HG03439 (cell line): ENCODE data around the gene GATAD2B.
A peak's percentile ranks its signal among the peaks of the same experiment; 100 is the strongest.
"Not testable (repeated sequence)": the region's sequence is repeated elsewhere in the genome, so short reads cannot be mapped to it uniquely, and the experiment has no call there.

Source experiments
- ATAC-seq: cut with Tn5 transposase; IDR thresholded peaks from one replicate; pipeline ENCODE4 v1.9.1; 2021; ENCODE audit warnings: mild to moderate bottlenecking, moderate library complexity; ENCODE audit not compliant: unreplicated experiment

The GATAD2B gene

DNA sequence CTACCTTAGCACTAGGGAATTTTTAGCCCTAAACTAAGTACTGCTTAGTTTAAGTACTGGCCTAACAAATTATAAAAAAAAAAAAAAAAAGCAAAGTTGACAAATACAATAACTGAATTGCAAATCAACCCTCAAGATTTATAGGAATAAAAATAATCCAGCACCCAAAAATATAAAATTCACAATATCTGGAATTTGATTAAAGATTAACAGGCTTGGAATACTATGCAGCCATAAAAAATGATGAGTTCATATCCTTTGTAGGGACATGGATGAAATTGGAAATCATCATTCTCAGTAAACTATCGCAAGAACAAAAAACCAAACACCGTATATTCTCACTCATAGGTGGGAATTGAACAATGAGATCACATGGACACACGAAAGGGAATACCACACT, 78.4 kb downstream of the GATAD2B start:
- not testable (repeated sequence) for ATAC-seq

DNA sequence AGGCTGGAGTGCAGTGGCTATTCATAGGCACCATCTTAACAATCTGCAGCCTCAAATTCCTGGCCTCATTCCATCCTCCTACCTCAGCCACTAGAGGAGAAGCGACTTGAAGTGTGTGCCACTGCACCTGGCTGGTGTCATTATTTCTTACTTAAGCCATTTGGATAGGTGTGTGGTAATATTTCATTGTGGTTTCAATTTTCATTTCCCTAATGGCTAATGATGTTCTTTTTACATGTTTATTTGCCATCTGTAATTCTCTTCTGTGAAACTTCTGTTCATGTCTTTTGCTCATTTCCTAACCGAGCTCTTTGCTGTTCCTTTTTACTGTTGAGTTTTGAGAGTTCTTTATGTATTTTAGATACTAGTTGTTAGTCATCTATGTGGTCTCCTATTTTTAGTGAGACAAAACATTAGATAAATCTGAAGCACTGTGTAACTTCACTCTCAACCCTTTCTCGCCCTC, 80.7 kb downstream of the GATAD2B start:
- ATAC-seq = peak; percentile 75

DNA sequence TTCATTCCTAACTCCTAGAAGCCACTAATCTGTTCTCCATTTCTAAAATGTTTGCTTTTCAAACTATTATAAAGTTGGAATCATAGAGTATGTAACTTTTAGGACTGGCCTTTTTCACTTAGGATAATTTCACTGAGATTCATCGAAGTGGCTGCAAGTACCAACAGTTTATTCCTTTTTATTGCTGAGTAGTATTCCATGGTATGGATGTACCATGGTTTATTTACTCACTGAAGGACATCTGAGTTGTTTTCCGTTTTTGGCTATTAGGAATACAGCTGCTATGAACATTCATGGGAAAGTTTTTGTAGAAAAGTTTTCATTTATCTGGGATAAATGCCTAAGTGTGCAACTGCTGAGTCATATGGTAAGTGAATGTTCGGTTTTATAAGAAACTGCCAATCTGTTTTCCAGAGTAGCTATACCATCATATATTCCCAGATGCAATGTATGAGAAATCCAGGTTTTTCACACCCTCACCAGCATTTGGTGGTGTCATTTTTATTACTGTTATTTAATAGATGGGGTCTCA, 81.2 kb downstream of the GATAD2B start:
- ATAC-seq = no peak

DNA sequence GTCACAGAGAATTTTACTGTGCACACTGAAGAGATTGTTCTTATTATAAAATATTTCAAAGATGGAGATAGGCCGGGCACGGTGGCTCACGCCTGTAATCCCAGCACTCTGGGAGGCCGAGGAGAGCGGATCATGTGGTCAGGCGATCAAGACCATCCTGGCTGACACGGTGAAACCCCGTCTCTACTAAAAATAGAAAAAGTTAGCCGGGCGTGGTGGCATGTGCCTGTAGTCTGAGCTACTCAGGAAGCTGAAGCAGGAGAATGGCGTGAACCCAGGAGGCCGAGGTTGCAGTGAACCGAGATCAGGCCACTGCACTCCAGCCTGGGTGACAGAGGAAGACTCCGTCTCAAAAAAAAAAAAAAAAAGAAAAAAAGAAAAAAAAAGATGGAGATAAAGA, 82.0 kb downstream of the GATAD2B start:
- ATAC-seq = not testable (repeated sequence)

DNA sequence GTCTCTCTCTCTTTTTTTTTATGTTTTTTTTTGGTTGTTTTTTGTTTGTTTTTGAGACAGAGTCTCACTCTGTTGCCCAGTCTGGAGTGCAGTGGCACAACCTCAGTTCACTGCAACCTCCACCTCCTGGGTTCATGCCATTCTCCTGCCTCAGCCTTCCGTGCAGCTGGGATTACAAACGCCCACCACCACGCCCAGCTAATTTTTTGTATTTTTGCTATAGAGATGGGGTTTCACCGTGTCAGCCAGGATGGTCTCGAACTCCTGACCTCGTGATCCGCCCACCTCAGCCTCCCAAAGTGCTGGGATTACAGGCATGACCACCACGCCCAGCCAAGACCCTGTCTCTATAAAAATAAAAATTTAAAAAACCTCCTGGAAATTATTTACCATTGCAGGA, 88.8 kb downstream of the GATAD2B start:
- not testable (repeated sequence) for ATAC-seq

DNA sequence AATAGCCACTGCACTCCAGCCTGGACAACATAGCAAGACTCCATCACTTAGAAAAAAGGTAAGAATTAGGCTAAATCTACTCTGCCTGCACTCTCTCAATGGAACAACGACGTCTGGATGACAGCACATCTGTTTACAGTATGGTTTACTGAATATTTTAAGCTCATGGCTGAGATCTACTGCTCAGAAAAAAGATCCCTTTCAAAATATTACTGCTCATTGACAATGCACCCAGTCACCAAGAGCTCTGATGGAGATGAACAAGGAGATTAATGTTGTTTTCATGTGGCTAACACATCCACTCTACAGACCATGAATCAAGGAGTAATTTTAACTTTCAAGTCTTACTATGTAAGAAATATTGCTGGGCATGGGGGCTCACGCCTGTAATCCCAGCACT, 89.6 kb downstream of the GATAD2B start:
- ATAC-seq = no peak

DNA sequence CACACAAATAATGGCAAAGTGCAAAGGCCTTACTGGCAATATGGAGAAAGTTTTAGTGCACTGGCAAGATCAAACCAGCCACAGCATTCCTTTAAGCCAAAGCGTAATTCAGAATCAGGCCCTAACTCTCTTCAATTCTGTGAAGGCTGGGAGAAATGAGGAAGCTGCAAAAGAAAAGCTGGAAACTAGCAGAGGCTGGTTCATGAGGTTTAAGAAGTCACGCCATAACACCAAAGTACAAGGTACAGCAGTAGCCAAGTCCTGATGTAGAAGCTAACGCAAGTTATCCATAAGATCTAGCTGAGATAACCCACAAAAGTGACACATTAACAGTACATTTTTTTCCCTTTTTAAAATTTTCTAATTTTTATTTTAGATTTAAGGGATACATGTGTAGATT, 90.5 kb downstream of the GATAD2B start:
- no peak for ATAC-seq

DNA sequence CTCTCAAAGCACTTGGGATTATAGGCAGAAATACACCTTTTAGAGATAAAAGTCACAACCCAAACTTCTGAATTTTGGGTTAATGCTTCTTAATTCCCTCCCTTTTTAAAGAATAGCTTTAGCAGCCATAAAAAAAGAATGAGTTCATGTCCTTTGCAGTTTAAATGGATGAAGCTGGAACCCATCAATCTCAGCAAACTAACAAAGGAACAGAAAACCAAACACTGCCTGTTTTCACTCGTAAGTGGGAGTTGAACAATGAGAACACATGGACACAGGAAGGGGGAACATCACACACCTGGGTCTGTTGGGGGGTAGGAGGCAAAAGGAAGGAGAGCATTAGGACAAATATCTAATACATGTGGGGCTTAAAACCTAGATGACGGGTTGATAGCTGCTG, 91.7 kb downstream of the GATAD2B start:
- ATAC-seq = no peak

DNA sequence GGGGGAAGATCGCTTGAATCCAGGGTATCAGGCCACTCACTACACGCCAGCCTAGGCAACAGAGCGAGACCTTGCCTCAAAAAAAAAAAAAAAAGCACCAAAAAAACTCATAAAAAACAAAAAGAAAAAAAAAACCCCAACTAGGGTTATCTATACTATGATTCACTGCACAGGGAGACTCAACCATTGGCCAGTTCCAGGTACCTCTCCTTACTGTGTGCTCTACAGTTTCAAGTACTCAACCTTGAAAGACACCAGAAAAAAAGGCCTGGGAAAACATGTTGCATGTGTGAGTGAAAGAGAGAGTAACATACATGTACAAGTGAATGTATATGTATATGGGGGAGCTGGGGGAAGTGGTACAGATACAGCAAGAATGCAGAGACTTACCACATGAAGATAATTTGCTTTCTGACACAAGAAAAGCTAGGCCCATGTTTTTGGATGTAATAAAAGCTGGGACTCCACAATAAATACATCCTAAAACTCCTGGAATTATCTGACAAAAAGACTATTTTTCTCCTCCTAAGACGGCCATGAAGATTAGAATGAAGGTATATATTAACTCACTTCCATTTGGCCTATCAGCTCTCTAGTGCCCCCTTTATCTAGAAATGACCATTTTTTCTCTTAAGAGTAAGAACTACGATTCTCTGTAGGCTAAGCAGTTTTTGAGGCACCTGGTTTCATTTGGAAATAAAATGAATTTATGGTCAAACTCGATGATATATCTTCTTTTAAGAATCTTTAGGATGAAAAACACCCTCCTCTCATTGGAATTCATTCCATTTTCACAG, 95.4 kb downstream of the GATAD2B start:
- ATAC-seq = no peak

DNA sequence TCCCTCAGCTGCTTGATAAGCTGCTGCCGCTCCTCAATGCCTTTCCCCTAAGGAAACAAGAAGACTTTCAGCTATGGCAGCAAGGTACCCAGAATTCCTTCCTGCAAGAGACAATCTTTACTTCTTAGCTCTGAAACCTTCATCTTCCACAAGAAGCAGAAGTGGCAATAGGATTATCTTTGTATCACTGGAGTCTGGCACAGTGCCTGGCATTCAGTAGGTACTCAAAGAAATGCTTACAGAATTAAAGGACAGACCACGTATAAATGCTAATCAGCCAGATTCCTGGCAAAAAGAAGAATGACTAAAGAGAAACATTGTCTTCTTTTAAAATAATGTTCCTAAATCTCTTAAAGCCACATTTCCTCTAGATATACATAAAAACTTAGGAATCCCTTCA, 103.9 kb downstream of the GATAD2B start:
- no peak for ATAC-seq

DNA sequence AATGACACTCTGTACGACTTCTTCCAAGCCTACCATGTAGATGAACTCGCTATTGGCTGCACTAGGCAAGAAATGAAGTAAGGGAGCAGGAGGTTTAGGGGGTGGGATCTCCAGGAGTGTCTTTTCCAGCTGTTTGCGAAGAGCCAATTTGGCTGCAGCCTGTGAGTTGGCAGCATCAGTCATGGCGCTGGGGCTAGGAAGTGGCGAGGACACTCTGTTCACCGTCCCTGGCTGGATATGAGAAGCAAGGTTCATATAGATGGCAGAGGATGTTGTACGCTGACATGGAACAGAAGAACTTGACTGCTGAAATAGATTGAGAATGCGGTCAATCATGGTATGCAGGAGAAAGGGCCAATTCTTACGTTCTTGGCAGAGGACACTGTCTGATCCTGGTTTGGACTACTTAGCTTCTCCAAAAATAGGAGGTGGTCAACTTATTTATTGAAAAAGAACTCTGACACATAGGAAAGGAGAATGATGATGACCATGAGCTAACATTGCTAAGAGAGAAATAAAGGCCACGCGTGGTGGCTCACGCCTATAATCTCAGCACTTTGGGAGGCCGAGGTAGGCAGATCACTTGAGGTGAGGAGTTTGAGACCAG, 106.4 kb downstream of the GATAD2B start:
- no peak for ATAC-seq

DNA sequence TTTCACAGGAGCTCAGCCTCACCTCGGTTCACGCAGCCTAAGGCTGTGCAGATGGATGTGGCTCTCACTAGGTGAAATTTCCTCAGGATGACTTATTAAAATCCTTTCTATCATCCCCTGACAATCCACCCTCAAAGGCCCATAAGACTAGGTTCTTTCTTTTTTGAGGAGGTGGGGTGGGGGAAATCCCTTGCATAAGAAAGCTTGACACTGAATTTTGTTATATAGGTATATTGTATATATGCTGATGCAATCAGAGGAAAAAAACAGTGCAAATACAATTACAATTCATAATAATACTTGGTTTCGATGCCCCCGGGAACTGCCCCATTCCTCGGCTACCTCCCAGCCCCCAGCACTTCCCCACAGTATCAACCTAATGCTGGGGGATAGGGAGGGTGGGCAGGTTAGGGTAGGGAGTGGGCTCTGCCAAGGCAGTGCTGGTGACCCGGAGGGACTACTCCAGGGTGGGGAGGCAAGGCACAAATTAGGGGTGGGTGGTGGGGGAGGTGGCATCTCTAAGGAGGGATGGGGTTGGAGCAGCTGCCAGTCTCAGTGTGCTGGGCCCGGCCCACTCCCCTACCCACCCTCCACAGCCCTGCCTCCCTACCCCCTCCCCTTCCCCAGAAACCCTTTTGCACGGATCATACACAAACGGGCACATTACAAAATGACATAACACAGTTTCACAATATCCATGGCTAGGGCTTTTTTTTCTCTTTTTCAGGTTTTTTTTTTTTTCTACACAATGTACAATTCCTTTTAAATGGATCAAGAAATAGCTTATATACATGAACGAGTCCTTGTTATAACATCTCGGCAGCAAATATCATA, 116.7 kb downstream of the GATAD2B start:
- ATAC-seq = peak; percentile 8

DNA sequence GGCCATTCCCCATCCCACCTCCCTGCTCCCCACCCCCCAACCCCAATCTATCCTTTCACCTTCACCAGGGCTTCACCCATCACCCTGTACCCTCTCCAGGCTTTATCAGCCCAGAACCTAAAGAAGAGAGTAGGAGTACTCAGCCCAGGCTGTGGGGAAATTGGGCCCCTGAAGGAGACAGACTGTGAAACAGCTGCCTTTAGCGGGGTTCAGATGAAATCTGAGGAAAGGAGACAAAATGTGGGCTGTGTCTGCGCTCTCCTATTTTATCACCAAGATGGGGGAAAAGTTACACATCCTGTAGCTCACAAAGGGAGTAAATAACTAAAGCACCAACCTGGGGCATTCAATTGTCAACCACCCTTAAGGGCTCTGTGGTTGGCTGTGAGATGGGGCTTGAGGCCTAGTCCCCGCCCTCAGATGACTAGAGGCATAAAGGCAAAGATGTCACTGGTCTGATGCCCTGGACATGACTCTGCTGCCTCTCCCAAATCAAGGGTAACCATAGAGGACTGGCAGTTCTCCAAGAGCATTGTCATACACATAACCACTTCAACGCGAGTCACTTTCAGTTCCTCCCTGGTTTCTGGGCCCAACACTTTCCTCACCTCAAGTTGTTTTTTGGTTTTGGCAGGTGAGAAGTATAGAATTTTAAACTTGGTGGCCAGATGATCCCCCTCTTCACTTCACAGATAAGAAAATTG, 117.6 kb downstream of the GATAD2B start:
- peak; percentile 90 for ATAC-seq

DNA sequence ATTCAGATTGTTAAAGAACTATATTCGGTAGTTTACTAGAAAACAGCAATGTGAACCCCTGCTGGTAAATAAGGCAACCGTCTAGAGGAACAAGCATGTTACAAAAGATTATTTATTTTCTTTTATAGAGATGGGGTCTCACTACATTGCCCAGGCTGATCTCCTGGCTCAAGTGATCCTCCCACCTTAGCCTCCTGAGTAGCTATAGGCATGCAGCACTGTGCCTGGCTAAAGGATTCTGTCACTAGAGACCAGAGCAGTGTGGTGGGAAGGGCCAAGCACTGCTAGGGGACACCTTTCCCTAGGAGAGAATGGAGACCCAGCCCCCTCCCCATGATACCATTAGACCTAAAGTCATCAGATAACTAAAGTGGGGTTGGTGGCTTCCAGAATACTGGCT, 118.7 kb downstream of the GATAD2B start:
- ATAC-seq = no peak

DNA sequence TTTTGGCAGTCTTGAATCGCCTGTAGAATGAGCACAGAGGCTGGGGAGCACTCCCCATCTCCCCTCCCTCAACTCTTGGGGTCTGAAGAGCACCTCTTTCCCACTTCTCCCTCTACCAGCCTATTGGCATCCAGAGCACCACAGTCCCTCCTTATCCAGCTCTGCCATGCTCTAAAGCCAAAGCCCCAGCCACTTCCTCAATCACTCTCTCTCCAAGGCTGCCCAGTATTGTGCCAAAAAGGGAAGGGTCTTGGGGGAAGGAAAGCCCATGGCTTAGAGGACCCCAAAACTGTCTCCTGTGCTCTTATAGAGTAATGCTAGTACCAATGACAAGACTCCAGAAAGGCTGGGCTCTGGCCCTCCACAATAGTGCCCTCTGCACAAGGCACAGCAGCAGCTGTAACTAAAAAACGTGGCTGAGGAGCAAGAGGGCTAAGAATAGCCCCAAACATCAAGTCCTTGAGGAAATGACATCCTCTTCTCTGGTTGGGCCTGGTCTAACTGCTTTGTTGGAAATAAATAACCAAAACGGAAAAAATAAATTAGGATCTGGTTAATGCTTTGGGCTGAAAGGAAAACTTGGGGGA, 119.2 kb downstream of the GATAD2B start:
- no peak for ATAC-seq

DNA sequence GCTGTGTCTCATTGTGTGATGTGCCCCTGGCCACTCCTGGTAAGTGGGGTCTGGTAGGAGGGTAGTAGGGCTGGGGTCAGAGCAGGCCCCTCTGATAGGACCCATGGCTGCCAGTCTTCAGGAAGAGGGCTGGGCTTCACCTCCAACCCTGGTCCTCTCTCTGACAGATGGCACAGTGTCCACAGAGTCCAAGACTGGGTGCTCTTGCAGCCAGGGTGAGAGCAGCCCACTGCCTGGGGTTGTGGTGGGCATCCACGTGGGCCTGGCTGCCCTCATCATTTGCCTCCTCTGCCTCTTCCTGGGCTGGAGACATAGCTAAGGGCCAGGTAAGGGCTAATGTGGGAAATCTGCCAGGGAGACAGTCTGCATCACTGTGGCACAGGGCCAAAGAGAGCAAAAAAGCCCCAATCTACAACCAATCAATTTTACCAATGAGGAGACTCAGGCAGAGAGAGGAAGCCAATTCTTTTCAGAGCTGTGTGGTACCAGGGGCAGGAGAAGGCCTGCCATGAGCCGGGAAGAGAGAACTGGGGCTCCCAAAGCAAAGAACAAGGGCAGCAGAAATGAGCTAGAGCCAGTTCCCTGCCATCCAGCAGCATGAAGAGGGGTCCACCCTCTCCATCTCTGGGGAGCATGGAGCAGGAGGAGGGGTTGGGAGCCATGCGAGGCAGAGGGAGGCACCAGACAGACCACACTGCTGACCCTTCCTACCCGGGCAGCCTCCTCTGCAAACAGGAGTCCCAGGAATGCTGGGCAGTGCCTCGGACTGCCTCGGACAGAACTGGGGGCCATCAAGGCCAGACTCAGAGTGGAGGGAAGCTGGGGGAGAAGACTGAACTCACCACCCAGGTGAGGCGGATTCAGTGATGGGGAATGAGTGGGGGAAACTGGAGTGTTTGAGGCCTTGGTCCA, 120.7 kb downstream of the GATAD2B start:
- ATAC-seq = no peak

DNA sequence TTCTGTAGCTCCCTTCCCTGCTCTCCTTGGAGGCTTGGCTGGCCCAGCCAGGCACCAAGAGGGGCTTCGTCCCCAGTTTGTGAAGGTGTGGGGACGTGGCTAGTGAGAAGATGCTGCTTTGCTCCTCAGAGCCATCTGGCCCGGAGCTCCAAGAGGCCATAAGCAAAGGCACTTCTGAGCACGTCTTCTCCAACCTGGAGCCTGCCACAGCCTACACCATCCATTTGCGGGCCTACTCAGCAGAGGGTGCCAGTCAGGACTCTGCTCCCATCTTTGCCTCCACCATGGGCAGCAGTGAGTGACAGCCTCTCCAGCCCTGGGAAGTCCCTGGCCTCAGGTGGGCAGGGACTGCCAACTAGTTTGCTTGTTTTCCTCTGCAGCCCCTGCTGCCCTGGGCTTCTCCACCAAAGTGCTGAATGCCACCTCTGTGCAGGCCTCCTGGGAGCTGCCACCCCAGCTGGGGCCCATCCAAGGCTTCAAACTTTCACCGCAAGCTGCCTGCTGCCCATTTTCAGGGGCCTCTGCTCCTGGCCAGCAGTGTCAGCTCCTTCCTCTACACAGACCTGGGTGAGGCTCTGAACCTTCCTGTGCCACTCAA, 121.6 kb downstream of the GATAD2B start:
- no peak for ATAC-seq

DNA sequence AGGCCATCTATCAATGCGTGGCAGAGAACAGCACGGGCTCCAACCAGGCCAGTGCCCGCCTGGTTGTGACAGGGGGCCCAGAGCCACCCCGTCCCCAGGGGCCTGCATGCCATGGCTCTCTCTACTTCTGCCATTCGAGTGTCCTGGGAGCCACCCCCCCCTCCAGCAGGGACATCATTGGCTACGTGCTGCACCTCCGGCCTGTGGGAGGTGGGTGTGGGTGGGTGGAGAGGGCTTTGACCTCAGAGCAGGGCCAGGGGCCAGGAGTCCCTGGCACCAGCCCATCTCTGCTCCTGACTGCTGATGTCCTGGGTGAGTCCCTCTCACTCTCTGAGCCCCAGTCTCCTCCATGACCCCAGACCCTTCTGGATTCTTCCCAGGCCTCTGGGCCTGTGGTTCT, 122.3 kb downstream of the GATAD2B start:
- ATAC-seq = no peak
